Measurements from ENCODE around the gene YWHAE. TPM values are rescaled to one million over a fixed set of nuclear protein-coding genes. Genes with fewer than 3 reads are reported as not detected.

YWHAE gene
- total and polyA plus RNA-seq, 2 of the 4 experiments (the other 2 are of a cell fraction), result 358 to 774 TPM

DNA sequence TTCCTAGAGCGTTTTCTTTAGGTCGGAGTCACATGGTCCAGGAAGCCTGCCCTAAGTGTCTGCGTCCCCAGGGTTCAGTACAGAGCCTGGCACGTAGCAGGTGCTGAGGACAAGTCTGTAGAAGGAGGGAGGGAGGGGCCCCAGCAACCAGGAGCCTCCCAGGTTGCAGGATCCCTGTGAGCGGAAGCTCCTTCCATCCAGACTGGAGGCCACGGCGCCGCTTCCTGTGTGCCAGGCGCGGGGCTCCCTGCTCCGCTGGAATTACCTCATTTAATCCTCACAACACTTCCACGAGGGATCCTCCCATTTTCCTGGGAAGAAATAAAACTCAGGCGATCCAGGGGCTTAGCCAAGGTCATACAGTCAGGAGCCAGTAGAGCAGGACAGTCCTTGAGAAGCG is 98.5 kb downstream of the YWHAE start:
- H3K4me1 ChIP-seq (ENCODE audit: control insufficient read depth, insufficient read depth, low read length), result no peaks in the 10 kb centered on the region
- no peak overlapping the region for H3K56ac ChIP-seq (ENCODE audit: extremely low read depth, insufficient read depth, low read length)
- H2AK9ac ChIP-seq (replicated peaks; ENCODE audit: low read depth, low read length, poor library complexity), result no peak overlapping the region
- dilution Hi-C loops (cut with HindIII; ENCODE audit: low sequenced_read_pairs, unreplicated experiment) (no loop called here), in situ Hi-C loops (cut with MboI; ENCODE audit: low sequenced_read_pairs) (no loop called here), intact Hi-C loops (cut with micrococcal nuclease) (no loop called here)
- H3K9ac ChIP-seq (ENCODE audit: low read depth, low read length), result no peak overlapping the region
- H3K4me3 ChIP-seq (ENCODE audit: insufficient read depth, low read depth, low read length), result no peak overlapping the region
- ATAC-seq (ENCODE audit: low read depth), result no peak
- no peak overlapping the region for H2BK20ac ChIP-seq (ENCODE audit: low read depth, low read length)
- WGBS, 2 experiments (ENCODE audit: extremely low coverage in 2 of 2, insufficient read length in 1 of 2), result 86% methylated on average over 1 of the region's 14 CpGs; no CpG with 5 or more reads in 1 of the 2 experiments
- no peak overlapping the region for H3K23ac ChIP-seq (ENCODE audit: low read depth, low read length)
- no peak overlapping the region for H4K91ac ChIP-seq (ENCODE audit: insufficient read depth, low read depth, low read length)
- H2BK5ac ChIP-seq (ENCODE audit: low read depth, low read length, poor library complexity, severe bottlenecking), result no peak overlapping the region
- H3K27me3 ChIP-seq (ENCODE audit: control insufficient read depth, insufficient read depth, low read length), result peaks cover 72% of the 10 kb centered on the region
- H3K9me1 ChIP-seq (ENCODE audit: insufficient read depth, low read length), result no peaks in the 10 kb centered on the region
- no peak overlapping the region for H3K14ac ChIP-seq (replicated peaks; ENCODE audit: low read depth, low read length)
- no peak overlapping the region for H4K8ac ChIP-seq (ENCODE audit: low read depth in 2 of 2, low read length in 2 of 2)
- POLR2A ChIA-PET (ENCODE audit: unreplicated experiment), result no interaction called here
- H3K4me2 ChIP-seq (ENCODE audit: low read depth, low read length), result no peak overlapping the region
- no peak overlapping the region for H4K5ac ChIP-seq (ENCODE audit: low read depth, low read length)
- H3K4ac ChIP-seq (ENCODE audit: low read depth, low read length), result no peak overlapping the region
- no peak overlapping the region for H2BK15ac ChIP-seq (ENCODE audit: low read depth, low read length)
- no peaks in the 10 kb centered on the region for H3K9me3 ChIP-seq (ENCODE audit: control insufficient read depth, insufficient read depth, low read length)
- no peak overlapping the region for H2AFZ ChIP-seq (replicated peaks; ENCODE audit: low read length, poor library complexity)
- CTCF ChIA-PET, result no interaction called here
- no peak overlapping the region for H3K18ac ChIP-seq (ENCODE audit: low read depth, low read length)
- no TSS peak for BruUV-seq (replicated peaks)
- H4K20me1 ChIP-seq (ENCODE audit: insufficient read depth, low read length), result no peaks in the 10 kb centered on the region
- H2BK120ac ChIP-seq (ENCODE audit: low read depth, low read length), result no peak overlapping the region
- TF ChIP-seq CEBPB (IDR thresholded peaks at IDR 0.05; ENCODE audit: low read depth, low read length), result no peak
- H2AK5ac ChIP-seq (ENCODE audit: low read depth, low read length), result no peak overlapping the region
- no peaks in the 10 kb centered on the region for H3K79me1 ChIP-seq (ENCODE audit: low read depth in 1 of 2, low read length in 2 of 2)
- H3K27ac ChIP-seq (ENCODE audit: insufficient read depth, low read length), result no peak overlapping the region
- H3K36me3 ChIP-seq (ENCODE audit: control insufficient read depth, insufficient read depth, low read length), result no peaks in the 10 kb centered on the region
- no peak for DNase-seq
